Measurements from ENCODE around the gene EFCAB8.
"Not testable (repeated sequence)": the region's sequence is repeated elsewhere in the genome, so short reads cannot be mapped to it uniquely, and the experiment has no call there.

The EFCAB8 gene

DNA sequence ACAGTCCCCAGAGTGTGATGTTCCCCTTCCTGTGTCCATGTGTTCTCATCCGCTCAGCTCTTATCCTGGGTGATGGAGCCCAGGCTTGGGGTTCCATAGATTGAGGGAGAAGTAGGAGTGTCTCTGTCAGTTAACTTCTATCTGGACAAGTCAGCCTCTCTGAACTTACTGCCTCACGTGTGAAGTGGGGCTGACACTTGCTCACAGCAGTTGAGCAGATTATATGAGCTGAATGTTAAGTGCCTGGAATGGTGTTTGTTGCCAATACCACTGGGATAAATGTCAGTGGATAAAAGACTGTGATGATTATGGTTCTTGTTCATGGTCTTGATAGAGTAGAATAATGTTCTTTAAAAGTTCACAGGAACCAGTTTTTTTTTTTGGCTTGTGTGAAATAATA is 17.1 kb upstream of the EFCAB8 start:
- DNase-seq = no peak

DNA sequence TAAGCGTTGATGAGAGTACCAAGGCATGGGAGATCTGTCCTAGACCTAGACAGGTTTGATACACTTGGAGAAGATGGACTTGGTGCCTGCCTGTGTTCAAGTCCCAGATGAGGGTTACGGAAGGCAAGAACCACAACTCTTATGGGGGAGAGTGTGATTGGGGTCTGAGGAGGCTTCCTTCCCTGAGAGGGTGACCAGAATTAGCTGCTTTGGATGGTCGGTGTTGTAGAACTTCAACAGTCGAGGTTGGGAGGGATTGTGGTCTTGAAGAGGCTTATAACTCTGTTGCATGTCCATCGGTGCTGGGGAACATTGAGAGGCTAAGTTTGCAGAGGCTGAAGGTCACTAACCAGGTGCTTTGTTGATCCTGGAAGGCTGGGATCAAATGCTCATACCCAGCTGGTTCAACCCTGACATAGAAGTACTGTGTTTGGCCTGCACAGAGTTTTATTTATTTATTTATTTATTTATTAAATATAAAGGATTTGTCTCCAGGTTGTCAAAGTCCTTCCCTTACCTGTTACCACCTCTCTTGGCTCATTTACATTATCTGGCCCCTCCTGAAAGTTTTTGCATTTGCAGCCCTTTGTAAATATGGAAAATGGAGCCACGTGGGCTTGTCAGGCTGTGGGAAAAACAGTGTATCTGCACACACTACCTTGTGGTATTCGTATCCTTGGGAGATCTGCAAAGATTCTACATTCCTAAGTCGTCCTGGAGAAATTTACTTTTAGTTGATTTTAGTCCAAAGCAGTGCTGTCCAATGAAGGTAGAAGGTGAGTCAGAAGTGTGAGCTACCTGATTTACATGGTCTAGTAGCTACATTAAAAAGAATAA is 15.8 kb upstream of the EFCAB8 start:
- DNase-seq = no peak

DNA sequence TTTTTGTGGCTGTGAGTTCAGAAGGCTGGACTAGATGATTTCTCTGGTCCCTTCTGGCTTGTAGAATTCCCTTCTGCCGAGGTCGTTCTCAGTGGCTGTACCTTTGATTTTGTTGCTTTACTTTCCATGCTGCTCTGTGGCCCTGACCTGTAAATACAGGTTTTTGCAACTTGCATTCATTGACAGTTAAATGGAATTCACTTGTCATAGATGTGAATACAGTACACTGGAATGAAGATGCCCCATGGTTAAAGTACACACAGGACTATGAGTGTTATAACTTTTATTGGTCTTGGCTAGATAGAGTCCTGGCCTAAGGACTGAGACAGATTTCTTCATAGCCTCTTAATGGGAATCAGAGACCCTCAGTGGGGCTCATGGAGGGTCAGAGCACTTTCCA is 12.9 kb upstream of the EFCAB8 start:
- DNase-seq = no peak

DNA sequence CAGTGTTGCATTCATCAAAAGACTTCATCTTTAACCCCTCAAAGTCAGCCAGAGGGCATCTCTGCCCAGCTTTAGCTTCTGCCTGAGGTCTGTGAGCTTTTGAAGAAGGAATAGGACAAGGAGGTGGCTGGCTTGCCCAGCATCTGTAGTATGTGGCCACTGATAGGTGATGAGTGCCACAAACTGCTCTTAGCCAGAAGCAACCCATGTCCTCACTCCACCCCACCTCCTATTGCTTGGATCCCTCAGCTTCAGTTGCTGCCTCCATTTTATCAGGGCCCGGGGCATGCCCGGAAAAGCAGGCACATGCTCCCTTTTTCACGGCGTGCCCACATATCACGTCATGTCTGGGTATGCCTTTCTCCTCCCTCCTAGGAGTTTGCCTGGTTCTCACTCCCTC is 11.9 kb upstream of the EFCAB8 start:
- no peak for DNase-seq

DNA sequence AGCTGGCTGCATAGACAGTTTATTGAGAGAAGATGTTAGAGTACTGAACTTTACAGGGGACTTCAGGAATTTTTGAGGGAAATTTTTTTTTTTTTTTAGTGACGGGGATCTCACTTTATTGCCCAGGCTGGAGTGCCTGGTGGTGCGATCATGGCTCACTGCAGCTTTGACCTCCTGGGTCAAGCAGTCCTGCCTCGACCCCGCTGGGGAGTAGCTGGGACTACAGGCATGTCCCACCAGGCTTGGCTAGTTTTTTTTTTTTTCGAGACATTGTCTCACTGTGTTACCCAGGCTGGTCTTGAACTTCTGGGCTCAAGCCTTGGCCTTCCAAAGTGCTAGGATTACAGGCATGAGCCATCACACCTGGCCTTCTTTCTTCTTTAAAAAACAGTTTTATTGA is 10.8 kb upstream of the EFCAB8 start:
- no peak for DNase-seq

DNA sequence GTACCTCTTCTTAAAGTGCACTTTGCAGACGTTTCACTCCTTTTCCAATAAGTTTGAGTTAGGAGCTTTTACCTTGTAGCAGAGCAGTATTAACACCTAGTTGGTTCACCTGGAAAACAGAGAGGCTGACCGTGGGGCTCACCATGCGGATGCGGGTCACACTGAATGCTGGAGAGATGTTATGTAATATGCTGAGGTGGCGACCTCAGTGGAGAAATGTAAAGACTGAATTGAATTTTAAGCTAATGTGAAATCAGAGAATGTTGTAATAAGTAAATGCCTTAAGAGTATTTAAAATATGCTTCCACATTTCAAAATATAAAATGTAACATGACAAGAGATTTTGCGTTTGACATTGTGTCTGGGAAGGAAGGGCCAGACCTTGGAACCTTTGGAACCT is 9.9 kb upstream of the EFCAB8 start:
- no peak for DNase-seq

DNA sequence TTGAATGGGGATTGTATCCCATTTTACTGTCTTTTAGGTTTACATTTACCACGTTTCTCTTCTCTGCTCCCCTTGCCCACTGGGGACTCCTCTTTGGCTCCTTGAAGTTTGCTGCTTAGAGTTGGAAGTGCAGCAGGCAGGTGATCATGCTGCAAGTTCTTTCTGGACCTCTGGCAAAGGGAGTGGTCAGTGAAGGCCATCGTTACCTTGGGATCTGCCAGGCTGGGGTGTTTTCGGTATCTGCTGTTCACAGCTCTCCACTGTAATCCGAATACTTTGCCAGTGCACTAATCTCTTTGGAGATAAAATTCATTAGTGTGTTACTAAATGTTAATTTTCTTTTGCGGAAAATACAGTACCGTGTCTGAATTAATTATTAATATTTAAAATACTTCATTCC is 9.1 kb upstream of the EFCAB8 start:
- no peak for DNase-seq

DNA sequence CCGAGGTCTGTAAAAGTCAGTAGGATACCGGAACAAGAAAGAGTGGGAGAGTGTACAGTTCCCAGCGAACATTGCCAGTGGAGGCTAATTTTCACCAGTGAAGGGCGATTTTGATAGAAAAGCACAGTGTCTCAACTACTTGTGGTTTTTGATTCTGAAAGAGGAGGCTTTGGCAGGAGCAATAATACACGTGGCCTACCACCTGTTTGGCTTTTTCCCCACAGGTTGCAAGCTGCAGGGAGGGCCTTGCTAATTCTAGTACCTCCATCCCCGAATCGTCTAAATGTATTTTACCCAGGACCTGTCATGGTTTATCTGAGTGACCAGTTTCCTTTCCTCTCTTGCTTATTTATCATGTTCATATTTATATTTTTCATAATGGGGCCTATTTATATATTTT is 3.3 kb upstream of the EFCAB8 start:
- no peak for DNase-seq

DNA sequence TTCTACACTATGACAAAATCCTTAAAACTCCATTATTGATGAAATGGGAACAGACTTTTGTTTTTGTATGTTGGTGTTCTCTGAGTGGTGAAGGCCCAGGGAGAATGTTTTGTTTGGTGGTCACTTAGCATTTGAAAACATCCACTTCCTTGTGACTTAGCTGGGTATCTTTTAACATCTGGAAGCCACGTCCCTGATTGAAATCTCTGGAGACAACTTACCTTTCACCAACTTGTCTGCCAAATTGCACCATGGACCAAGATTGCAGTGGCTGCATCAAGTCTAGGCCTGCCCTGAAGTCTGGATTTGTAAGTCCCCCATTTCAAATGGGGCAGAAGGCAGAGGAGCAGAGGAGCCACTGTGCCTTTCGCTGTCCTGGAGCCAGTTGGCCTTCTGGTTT is 534 bp upstream of the EFCAB8 start:
- no peak for DNase-seq

DNA sequence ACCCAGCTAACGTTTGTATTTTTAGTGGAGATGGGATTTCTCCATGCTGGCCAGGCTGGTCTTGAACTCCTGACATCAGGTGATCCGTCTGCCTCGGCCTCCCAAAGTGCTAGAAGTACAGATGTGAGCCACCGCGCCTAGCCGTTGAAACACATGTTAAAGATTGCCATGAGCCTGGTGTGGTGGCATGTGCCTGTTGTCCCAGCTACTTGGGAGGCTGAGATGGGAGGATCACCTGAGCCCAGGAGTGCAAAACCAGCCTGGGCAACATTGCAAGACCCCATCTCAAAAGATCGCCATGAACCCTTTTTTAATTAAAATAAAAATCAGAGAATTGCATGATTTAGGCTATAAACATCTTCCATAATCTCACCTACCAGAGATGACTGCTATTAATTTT is 2.7 kb downstream of the EFCAB8 start:
- no peak for DNase-seq

DNA sequence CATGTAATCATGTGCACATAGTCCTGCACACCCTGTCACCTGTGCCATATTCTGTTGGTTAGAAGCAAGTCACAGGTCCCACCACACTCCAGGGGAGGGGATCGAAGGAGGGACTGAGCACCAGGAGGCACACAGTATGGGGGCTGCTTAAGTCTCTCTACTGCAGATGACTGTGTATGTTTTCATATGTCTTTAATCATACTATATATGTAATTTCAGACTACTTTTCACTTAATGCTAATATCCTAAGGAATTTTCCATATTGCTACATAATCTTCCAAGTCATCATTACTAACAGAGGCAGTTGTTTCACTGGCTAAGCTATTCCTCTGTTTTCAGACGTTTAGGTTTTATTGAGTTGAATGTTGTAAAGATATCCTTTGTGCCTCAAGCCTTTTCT is 10.8 kb downstream of the EFCAB8 start:
- no peak for DNase-seq

DNA sequence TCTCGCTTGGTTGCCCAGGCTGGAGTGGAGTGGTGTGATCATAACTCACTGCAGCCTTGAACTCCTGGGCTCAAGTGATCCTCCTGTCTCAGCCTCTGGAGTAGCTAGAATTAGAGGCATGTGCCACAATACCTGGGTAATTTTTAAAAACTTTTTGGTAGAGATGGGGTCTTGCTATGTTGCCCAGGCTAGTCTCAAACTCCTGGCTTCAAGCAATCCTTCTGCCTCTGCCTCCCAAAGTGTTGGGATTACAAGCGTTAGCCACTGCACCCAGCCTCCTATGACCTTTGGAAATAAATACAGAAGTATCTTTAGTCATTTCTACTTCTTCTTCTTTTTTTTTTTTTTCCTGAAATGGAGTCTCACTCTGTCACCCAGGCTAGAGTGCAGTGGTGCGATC is 11.8 kb downstream of the EFCAB8 start:
- DNase-seq = not testable (repeated sequence)

DNA sequence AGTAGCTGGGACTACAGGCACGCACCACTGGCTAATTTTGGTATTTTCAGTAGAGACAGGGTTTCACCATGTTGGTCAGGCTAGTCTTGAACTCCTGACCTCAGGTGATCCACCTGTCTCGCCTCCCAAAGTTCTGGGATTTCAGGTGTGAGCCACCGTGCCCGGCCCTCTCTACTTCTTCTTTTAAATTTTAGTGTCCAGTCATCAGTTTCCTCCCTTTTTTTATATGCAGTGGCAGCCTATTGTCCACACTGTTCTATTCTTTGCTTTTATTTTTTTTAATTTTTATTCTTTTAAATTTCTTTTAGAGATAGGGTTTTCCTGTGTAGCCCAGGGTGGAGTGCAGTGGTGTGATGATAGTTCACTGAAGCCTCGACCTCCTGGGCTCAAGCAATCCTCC is 12.3 kb downstream of the EFCAB8 start:
- DNase-seq = no peak

DNA sequence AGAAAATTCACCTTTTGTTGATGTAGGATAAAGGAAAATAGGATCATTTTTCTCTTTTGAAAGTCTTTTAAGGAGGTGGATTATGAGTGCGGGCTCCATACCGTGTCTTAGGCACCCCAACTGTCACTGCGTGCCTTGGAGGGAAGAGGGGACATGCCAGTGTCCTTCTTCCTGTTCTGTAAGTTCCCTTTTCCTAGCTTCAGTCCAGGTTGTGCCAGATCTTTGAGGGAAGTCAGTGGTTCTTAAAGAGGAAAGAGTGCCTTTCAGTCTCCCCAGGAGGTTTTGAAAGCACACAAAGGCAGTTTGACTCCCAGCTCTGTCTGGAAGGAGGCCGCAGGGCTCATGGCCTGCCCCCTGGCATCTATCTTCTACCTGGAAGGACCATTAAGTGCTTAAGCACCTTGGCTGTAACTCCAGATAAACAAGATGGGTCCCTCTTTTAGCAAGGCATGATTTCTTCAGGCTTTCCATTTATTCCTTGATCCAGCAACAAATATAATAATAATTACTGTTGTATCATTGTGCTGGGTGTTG is 13.0 kb downstream of the EFCAB8 start:
- DNase-seq = no peak

DNA sequence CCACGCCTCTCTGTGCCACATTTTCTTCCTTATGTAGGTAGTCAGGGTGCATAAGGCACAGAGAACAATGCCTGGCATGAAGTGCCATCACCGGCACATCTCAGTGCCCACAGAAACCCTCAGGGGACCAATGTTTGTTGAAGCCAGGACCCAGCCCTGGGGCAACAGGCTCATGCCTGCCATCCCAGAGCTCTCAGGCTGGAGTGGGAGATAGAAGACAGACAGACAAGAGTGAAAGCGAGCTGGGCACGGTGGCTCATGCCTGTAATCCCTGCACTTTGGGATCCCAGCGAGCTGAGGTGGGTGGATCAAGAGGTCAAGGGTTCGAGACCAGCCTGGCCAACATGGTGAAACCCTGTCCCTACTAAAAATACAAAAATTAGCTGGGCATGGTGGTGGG is 13.5 kb downstream of the EFCAB8 start:
- DNase-seq = no peak

DNA sequence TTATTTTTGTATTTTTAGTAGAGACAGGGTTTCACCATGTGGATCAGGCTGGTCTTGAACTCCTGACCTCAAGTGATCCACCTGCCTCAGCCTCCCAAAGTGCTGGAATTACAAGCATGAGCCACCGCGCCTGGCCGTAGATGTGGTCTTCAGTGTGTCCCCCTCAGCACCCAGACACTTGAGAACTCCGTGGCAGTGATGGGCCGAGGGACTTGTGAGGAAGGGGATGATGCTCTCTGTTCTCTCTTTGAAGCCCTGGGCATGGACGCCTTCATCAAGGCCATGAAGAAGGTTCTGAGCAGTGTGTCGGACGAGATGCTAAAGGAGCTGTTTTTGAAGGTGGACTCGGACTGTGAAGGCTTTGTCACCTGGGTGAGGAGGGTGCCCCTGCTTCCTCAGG is 16.9 kb downstream of the EFCAB8 start:
- DNase-seq = no peak

DNA sequence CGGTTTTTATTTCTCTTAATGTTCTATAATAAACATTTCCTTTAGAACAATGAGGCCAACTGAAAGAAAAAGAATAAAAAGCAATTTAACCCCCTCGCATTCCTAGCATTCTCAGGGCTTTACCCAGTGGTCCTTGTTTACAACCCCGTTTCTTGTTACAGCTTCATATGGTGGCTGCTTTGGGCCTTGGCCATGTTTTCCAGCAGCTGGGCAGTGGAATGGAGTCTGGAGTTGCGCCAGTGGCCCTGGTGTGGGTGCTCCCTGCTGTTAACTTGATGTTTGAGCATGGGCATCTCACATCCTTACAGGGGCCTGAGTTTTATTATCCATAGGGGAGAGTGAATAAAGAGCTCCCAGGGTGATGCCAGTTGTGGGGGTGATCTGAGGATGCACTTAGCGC is 18.8 kb downstream of the EFCAB8 start:
- DNase-seq = no peak

DNA sequence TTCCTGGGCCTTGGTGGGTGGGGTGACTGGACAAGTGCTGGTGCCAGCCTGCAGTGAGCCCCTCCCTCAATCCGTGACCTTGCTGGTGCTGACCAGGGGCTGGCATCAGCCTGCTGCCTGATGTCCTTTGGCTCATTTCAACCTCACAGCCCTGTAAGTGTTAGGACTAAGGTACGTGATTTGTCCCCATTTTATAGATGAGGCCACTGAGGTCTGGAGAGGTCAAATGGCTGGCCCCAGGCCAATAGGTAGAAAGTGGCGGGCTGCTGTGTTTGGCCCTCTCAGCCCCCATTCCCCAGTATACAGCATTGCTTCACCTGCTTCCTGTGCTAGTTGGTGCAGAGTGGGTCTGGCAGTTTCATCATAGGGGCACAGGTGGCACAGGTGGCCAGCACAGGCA is 20.1 kb downstream of the EFCAB8 start:
- no peak for DNase-seq

DNA sequence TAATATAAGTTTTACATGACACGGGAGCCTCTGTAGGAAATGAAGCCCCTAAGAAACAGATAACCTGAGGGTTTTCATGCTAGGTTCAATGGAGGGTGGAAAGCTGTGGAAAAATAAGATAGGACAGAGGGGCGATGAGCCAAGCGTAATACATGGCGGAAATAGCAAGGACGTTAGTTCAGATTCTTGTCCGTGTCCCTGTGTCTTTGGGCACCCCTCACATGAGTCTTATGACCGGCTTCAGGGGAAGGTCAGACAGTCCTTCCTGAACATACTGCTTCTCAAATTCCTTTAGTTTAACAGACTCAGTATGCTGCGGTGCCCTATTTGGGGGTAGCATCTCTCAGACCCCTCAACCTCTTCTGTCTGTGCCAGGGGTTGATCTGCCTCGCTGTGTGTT is 20.8 kb downstream of the EFCAB8 start:
- DNase-seq = no peak

DNA sequence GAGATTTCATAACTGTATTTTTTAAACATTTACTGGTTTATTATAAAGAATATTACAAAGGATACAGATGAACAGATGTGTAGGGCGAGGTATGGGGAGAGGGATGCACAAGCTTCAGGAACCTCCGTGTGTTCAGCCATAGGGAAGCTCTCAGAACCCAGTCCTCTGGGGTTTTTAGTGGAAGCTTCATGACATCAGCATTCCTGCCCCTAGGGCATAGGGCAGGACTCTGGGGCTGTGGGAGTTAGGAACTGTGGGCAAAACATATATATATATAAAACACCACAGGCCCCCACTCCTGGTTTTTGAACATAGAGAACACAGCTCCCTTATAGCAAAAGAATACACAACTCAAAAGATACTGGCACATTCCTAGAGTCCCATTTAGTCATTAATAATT is 21.9 kb downstream of the EFCAB8 start:
- no peak for DNase-seq

DNA sequence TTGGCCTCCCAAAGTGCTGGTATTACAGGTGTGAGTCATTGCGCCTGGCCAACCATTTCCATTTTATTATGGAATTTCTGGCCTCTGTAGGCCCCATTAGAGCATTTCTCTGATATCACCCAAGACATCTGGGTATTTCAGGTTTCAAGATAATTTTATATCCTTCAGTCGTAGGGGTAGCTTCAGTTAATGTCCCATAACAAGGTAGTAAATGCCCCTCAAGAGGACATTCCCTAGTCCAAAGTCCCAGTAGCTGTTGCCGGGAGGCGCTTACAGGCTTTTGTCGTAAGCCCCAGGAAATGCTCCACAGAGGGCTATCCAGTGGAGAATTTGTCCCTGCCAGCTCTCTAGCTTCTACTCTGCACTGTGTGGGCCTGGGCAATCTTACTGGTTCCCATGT is 24.4 kb downstream of the EFCAB8 start:
- no peak for DNase-seq

DNA sequence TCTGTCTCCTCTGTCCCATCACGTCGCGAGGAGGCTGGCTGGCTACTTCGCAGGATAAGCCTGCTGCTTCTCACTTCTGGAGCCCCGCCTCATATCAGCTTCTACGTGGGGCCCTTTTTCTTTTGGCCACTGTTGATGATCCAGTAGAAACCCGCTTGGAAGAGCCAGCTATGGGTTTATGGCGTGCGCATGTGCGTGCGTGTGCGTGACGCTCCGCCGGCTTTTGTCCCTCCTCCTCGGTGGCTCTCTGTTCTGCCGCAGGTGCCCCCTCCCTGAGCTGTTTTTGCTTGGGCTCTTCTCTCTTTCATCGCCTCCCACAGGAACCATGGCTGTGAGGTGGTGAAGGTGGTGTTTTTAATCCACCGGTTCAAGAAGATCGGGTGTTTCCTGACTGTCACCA is 26.5 kb downstream of the EFCAB8 start:
- DNase-seq = no peak

DNA sequence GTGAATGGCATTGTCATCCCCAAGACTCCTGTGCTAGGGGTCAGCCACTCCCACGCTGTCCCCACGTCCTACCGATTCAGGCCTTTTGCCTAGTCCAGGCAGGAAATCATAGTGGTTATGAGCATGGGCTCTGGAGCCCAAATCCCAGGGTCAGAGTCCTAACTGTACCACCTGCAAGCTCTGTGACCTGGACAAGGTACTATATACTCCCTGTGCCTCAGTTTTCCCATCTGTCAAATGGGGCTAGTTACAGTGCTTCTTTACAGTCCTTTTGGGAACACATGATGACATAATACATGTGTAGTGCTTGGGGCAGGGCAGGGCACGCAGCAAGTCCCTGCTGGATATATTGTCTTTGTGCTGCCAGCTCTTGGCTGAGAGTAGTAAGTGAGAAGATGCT is 27.2 kb downstream of the EFCAB8 start:
- no peak for DNase-seq

DNA sequence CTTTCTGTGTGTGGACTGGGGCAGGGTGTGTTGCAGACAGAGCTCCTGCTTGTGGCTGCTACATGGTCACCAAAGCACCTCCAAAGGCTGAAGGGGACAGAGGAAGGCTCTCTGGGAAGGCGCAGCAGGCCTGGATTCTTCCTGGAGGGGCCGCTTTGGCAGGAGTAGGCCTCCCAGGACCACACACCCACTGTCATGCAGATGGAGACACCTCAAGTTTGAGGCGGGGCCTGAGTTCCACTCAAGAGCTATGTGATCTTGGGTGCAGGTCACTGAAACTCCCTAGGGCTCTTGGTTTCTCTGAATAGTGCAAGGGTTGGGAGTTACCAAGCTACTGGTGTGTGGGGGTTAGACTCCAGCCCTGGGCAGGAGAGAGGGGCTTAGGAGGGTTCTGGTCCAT is 27.9 kb downstream of the EFCAB8 start:
- no peak for DNase-seq

DNA sequence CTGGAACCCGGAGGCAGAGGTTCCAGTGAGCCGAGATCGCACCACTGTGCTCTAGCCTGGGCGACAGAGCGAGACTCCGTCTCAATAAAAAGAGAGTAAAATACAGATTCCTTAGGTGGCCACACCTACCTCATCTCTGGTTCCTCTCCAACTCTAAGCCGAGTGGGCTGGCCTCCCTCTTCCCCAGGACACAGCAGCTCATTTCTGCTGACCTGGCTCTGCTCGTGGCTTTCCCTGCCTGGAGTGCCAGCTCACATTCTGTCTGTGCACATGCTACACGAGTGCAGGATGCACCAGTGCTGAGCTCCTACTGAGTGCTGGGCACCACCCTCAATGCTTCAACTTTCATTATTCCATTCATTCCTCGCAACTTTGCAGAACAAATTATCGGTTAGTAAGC is 28.8 kb downstream of the EFCAB8 start:
- DNase-seq = no peak
